Uterus (tissue), 4 donors: ENCODE results near the gene HCN1. TPM values are rescaled to one million over a fixed set of nuclear protein-coding genes. Genes with fewer than 3 reads are reported as not detected.
"Not testable (repeated sequence)": the region's sequence is repeated elsewhere in the genome, so short reads cannot be mapped to it uniquely, and the experiment has no call there.

Experiments
- DNase-seq, 2 donors: peaks; one replicate each; pipeline ENCODE4 v3.0.0-alpha.2; 2019 to 2020
- H3K27ac ChIP-seq, 2 donors: fragments of 200-600 bp; sonication (generic); 1 replicate in 1 of 2; 2 replicates in 1 of 2; pipeline ENCODE4 v1.5.1; 2016 to 2018
- H3K27me3 ChIP-seq, 2 donors: fragments of 200-600 bp; sonication (generic); one replicate each; pipeline ENCODE4 v1.5.1; 2018 to 2019; ENCODE audit warnings: control low read depth in 1 of 2
- H3K36me3 ChIP-seq, 2 donors: fragments of 200-600 bp; sonication (generic); one replicate each; pipeline ENCODE4 v1.5.1; 2019; ENCODE audit warnings: control low read depth in 1 of 2
- H3K4me1 ChIP-seq, 2 donors: fragments of 200-600 bp; sonication (generic); one replicate each; pipeline ENCODE4 v1.5.1; 2018 to 2019; ENCODE audit warnings: control low read depth in 1 of 2
- H3K4me3 ChIP-seq, 2 donors: fragments of 200-600 bp; sonication (generic); 1 replicate in 1 of 2; 2 replicates in 1 of 2; pipeline ENCODE4 v1.5.1; 2018 to 2019; ENCODE audit warnings: mild to moderate bottlenecking in 1 of 2
- H3K9me3 ChIP-seq, 2 donors: fragments of 200-600 bp; sonication (generic); one replicate each; pipeline ENCODE4 v1.5.1; 2019; ENCODE audit warnings: control low read depth in 1 of 2
- CTCF ChIP-seq, 4 experiments: fragments of 200-600 bp in 2 of 4; fragments of 450-650 bp in 2 of 4; sonication (generic) in 2 of 4; IDR thresholded peaks; one replicate each; pipeline ENCODE4 v1.5.1; 2016 to 2019; ENCODE audit warnings: antibody characterized with exemption in 4 of 4, mild to moderate bottlenecking in 2 of 4, moderate library complexity in 1 of 4
- POLR2A ChIP-seq, 2 donors: fragments of 450-650 bp; IDR thresholded peaks; one replicate each; pipeline ENCODE4 v1.6.1; 2016; ENCODE audit warnings: antibody characterized with exemption in 2 of 2, mild to moderate bottlenecking in 1 of 2, moderate library complexity in 1 of 2
- intact Hi-C: fragments of 100-400 bp; cut with DNase I; formaldehyde crosslinking; loops from one replicate; pipeline ENCODE4 v1.15.1; 2023; ENCODE audit warnings: low total_unique reads
- total RNA-seq, 4 donors: library from RNA; depleted of rRNA in 3 of 4; stranded (reverse); fragments of >200 nt in 3 of 4; gene quantifications; one replicate each; pipeline versions ENCODE4 v1.1.0 to v1.2.4, GENCODE V29; 2014 to 2023
- donor health status: DM: yes; HTN: yes; CAD: no.

The HCN1 gene
- total RNA-seq, 4 donors from 2014 or later = 0.07 TPM; not detected in 3

GRCh38 chr5:45509371-45509770 is 186.8 kb downstream of the HCN1 start:
- Histone ChIP-seq H3K9me3 (no peaks in the 10 kb centered on the region), H3K4me3 (no peak overlapping the region), H3K27me3 (no peaks in the 10 kb centered on the region), H3K36me3 (no peaks in the 10 kb centered on the region), H3K27ac (no peak overlapping the region), H3K4me1 (no peaks in the 10 kb centered on the region)
- DNase-seq = no peak
- intact Hi-C loops = no loop called here
- no peak for TF ChIP-seq CTCF (IDR thresholded peaks at IDR 0.05)
- no peak for TF ChIP-seq POLR2A (IDR thresholded peaks at IDR 0.05)

GRCh38 chr5:45508135-45508534 is 188.0 kb downstream of the HCN1 start:
- Histone ChIP-seq H3K27me3 (no peaks in the 10 kb centered on the region), H3K4me3 (no peak overlapping the region), H3K4me1 (no peaks in the 10 kb centered on the region), H3K9me3 (no peaks in the 10 kb centered on the region), H3K27ac (no peak overlapping the region), H3K36me3 (no peaks in the 10 kb centered on the region)
- intact Hi-C loops = no loop called here
- no peak for TF ChIP-seq POLR2A (IDR thresholded peaks at IDR 0.05)
- no peak for TF ChIP-seq CTCF (IDR thresholded peaks at IDR 0.05)
- DNase-seq = no peak

GRCh38 chr5:45507178-45507577 is 189.0 kb downstream of the HCN1 start:
- no peak overlapping the region for H3K4me3 ChIP-seq
- intact Hi-C loops = no loop called here

DNA sequence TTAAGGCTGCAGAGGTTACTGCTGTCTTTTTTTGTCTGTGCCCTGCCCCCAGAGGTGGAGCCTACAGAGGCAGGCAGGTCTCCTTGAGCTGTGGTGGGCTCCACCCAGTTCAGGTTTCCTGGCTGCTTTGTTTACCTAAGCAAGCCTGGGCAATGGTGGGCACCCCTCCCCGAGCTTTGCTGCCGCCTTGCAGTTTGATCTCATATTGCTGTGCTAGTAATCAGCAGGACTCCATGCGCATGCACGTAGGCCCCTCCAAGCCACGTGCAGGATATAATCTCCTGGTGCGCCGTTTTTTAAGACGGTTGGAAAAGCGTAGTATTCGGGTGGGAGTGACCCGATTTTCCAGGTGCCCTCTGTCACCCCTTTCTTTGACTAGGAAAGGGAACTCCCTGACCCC is 197.2 kb downstream of the HCN1 start:
- H3K4me1 ChIP-seq, H3K27me3 ChIP-seq, H3K4me3 ChIP-seq, intact Hi-C loops, H3K9me3 ChIP-seq, H3K27ac ChIP-seq, DNase-seq, H3K36me3 ChIP-seq: not testable (repeated sequence)

More at GRCh38 chr5:45507178-45507577, 189.0 kb downstream of the HCN1 start:
- TF ChIP-seq POLR2A (IDR thresholded peaks at IDR 0.05) (no peak), CTCF (IDR thresholded peaks at IDR 0.05) (no peak)
- Histone ChIP-seq H3K4me1 (no peaks in the 10 kb centered on the region), H3K27ac (no peak overlapping the region), H3K36me3 (no peaks in the 10 kb centered on the region), H3K9me3 (no peaks in the 10 kb centered on the region), H3K27me3 (no peaks in the 10 kb centered on the region)
- no peak for DNase-seq

DNA sequence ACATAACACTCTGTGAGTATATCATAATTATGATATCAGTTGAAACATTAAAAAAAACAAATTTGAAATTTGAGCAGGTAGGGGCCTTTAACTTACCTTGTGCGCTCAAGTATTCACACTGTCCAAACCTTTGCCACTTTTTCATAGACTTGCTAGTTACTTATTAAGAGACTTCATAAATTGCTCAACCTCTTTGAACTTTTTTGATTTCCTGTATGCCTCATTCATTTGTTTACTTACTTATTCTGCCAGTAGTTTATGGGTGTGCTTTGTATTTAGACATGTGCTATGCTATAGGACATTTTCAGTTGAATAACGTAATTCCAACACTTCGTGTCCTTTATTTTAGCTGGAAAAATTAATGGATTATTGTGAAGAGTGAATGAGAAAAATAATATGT is 204.8 kb downstream of the HCN1 start:
- H3K9me3 ChIP-seq = no peaks in the 10 kb centered on the region
- TF ChIP-seq POLR2A (IDR thresholded peaks at IDR 0.05) (no peak), CTCF (IDR thresholded peaks at IDR 0.05) (no peak)

GRCh38 chr5:45484781-45485180 is 211.4 kb downstream of the HCN1 start:
- Histone ChIP-seq H3K36me3 (no peaks in the 10 kb centered on the region), H3K4me3 (no peak overlapping the region), H3K4me1 (no peaks in the 10 kb centered on the region), H3K27me3 (no peaks in the 10 kb centered on the region), H3K9me3 (no peaks in the 10 kb centered on the region), H3K27ac (no peak overlapping the region)
- no peak for TF ChIP-seq CTCF (IDR thresholded peaks at IDR 0.05)
- no peak for TF ChIP-seq POLR2A (IDR thresholded peaks at IDR 0.05)
- no peak for DNase-seq
- intact Hi-C loops = no loop called here

More for the DNA sequence above, 204.8 kb downstream of the HCN1 start:
- no peaks in the 10 kb centered on the region for H3K4me1 ChIP-seq
- no peak overlapping the region for H3K4me3 ChIP-seq
- no peaks in the 10 kb centered on the region for H3K36me3 ChIP-seq
- no peak overlapping the region for H3K27ac ChIP-seq
- DNase-seq = no peak
- H3K27me3 ChIP-seq = no peaks in the 10 kb centered on the region
- intact Hi-C loops = no loop called here
